Prostate gland (tissue), 2 donors: ENCODE data around the gene RARG.

Experiments
- POLR2A ChIP-seq: fragments of 450-650 bp; IDR thresholded peaks from one replicate; pipeline ENCODE4 v1.6.1; 2016; ENCODE audit warnings: antibody characterized with exemption, mild to moderate bottlenecking
- POLR2AphosphoS5 ChIP-seq: sonication (generic); formaldehyde crosslinking; IDR thresholded peaks from one replicate; pipeline ENCODE4 v1.6.1; 2017; ENCODE audit warnings: antibody characterized with exemption
- TF ChIP-seq, protein P1 (sequence below), 4 experiments: fragments of 200-600 bp in 2 of 4; fragments of 450-650 bp in 2 of 4; sonication (generic) in 2 of 4; IDR thresholded peaks; 1 replicate in 3 of 4; 2 replicates in 1 of 4; pipeline ENCODE4 v1.5.1; 2016 to 2019; ENCODE audit warnings: antibody characterized with exemption in 4 of 4, mild to moderate bottlenecking in 2 of 4, moderate library complexity in 2 of 4

DNA sequence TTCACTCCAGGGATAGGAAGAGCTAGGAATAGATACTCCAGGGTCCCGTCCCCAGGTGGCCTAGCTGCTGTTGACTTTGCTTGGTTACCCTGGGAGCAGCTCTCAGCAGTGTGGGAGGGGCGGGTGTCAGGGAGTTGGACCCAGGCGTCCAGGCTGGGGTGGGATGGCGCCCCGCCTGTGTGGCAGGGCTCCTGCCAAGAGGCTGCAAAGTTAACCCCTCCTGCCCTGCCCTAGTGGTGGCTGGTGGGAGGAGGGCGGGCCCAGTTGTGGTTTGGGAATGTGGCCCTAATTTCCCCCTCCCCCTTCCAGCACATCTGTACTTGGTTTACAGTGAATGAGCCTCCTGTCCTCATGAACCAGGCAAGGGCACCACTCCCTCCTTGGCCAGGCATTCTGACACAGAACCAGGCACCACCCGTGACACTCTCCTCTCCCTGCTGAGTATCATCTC lies 1.7 kb upstream of the RARG start:
- TF ChIP-seq, protein P1, sequence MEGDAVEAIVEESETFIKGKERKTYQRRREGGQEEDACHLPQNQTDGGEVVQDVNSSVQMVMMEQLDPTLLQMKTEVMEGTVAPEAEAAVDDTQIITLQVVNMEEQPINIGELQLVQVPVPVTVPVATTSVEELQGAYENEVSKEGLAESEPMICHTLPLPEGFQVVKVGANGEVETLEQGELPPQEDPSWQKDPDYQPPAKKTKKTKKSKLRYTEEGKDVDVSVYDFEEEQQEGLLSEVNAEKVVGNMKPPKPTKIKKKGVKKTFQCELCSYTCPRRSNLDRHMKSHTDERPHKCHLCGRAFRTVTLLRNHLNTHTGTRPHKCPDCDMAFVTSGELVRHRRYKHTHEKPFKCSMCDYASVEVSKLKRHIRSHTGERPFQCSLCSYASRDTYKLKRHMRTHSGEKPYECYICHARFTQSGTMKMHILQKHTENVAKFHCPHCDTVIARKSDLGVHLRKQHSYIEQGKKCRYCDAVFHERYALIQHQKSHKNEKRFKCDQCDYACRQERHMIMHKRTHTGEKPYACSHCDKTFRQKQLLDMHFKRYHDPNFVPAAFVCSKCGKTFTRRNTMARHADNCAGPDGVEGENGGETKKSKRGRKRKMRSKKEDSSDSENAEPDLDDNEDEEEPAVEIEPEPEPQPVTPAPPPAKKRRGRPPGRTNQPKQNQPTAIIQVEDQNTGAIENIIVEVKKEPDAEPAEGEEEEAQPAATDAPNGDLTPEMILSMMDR (IDR thresholded peaks at IDR 0.05): no peak
- TF ChIP-seq POLR2A: no peak
- TF ChIP-seq POLR2AphosphoS5: no peak
